ENCODE data around the gene TXNDC17. TPM values are rescaled to one million over a fixed set of nuclear protein-coding genes. Genes with fewer than 3 reads are reported as not detected.

Gene TXNDC17
- total and polyA plus RNA-seq, 9 of the 15 experiments (the other 6 are each of a cell fraction or from before 2014, with no cell fraction given): 108 to 759 (median 179) TPM

DNA sequence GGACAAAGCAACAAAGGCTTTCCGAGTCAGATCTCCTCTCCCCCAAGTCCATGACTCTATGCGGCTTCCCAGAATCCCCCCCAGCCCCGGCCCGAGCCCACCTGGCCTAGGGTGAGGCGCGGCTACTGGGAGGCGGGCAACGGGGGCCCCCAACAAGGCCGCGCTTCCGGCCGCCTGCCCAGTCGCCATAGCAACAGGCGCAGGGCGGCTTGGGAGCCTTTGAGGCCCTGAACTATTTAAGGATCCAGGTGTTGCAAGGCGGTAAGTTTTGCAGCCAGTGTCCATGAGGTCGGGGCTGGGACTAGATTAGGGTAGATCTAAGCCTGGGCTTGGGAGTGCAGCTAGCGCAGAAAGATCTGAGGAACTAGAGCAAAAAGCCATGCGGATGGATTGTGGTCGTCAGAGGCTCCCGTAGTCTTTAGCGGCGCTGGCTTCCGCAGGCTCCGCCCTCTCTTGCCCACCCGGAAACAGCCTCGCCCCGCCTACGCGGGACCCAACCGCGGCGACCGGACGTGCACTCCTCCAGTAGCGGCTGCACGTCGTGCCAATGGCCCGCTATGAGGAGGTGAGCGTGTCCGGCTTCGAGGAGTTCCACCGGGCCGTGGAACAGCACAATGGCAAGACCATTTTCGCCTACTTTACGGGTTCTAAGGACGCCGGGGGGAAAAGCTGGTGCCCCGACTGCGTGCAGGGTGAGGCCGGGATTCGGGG is at the start of gene TXNDC17, which contains the start of gene KIAA0753 (continued):
- TF ChIP-seq, protein P1, sequence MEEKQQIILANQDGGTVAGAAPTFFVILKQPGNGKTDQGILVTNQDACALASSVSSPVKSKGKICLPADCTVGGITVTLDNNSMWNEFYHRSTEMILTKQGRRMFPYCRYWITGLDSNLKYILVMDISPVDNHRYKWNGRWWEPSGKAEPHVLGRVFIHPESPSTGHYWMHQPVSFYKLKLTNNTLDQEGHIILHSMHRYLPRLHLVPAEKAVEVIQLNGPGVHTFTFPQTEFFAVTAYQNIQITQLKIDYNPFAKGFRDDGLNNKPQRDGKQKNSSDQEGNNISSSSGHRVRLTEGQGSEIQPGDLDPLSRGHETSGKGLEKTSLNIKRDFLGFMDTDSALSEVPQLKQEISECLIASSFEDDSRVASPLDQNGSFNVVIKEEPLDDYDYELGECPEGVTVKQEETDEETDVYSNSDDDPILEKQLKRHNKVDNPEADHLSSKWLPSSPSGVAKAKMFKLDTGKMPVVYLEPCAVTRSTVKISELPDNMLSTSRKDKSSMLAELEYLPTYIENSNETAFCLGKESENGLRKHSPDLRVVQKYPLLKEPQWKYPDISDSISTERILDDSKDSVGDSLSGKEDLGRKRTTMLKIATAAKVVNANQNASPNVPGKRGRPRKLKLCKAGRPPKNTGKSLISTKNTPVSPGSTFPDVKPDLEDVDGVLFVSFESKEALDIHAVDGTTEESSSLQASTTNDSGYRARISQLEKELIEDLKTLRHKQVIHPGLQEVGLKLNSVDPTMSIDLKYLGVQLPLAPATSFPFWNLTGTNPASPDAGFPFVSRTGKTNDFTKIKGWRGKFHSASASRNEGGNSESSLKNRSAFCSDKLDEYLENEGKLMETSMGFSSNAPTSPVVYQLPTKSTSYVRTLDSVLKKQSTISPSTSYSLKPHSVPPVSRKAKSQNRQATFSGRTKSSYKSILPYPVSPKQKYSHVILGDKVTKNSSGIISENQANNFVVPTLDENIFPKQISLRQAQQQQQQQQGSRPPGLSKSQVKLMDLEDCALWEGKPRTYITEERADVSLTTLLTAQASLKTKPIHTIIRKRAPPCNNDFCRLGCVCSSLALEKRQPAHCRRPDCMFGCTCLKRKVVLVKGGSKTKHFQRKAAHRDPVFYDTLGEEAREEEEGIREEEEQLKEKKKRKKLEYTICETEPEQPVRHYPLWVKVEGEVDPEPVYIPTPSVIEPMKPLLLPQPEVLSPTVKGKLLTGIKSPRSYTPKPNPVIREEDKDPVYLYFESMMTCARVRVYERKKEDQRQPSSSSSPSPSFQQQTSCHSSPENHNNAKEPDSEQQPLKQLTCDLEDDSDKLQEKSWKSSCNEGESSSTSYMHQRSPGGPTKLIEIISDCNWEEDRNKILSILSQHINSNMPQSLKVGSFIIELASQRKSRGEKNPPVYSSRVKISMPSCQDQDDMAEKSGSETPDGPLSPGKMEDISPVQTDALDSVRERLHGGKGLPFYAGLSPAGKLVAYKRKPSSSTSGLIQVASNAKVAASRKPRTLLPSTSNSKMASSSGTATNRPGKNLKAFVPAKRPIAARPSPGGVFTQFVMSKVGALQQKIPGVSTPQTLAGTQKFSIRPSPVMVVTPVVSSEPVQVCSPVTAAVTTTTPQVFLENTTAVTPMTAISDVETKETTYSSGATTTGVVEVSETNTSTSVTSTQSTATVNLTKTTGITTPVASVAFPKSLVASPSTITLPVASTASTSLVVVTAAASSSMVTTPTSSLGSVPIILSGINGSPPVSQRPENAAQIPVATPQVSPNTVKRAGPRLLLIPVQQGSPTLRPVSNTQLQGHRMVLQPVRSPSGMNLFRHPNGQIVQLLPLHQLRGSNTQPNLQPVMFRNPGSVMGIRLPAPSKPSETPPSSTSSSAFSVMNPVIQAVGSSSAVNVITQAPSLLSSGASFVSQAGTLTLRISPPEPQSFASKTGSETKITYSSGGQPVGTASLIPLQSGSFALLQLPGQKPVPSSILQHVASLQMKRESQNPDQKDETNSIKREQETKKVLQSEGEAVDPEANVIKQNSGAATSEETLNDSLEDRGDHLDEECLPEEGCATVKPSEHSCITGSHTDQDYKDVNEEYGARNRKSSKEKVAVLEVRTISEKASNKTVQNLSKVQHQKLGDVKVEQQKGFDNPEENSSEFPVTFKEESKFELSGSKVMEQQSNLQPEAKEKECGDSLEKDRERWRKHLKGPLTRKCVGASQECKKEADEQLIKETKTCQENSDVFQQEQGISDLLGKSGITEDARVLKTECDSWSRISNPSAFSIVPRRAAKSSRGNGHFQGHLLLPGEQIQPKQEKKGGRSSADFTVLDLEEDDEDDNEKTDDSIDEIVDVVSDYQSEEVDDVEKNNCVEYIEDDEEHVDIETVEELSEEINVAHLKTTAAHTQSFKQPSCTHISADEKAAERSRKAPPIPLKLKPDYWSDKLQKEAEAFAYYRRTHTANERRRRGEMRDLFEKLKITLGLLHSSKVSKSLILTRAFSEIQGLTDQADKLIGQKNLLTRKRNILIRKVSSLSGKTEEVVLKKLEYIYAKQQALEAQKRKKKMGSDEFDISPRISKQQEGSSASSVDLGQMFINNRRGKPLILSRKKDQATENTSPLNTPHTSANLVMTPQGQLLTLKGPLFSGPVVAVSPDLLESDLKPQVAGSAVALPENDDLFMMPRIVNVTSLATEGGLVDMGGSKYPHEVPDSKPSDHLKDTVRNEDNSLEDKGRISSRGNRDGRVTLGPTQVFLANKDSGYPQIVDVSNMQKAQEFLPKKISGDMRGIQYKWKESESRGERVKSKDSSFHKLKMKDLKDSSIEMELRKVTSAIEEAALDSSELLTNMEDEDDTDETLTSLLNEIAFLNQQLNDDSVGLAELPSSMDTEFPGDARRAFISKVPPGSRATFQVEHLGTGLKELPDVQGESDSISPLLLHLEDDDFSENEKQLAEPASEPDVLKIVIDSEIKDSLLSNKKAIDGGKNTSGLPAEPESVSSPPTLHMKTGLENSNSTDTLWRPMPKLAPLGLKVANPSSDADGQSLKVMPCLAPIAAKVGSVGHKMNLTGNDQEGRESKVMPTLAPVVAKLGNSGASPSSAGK (IDR thresholded peaks at IDR 0.05): peak; percentile 58
- TF ChIP-seq, protein P2, sequence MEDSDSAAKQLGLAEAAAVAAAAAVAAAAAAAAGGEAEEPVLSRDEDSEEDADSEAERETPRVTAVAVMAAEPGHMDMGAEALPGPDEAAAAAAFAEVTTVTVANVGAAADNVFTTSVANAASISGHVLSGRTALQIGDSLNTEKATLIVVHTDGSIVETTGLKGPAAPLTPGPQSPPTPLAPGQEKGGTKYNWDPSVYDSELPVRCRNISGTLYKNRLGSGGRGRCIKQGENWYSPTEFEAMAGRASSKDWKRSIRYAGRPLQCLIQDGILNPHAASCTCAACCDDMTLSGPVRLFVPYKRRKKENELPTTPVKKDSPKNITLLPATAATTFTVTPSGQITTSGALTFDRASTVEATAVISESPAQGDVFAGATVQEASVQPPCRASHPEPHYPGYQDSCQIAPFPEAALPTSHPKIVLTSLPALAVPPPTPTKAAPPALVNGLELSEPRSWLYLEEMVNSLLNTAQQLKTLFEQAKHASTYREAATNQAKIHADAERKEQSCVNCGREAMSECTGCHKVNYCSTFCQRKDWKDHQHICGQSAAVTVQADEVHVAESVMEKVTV (CRISPR knock-in tag; IDR thresholded peaks at IDR 0.05): no peak
- no peak for TF ChIP-seq ZFP36 (IDR thresholded peaks at IDR 0.05; ENCODE audit: low read depth, low read length, partially characterized antibody)
- no peak for TF ChIP-seq TBL1XR1 (IDR thresholded peaks at IDR 0.05; ENCODE audit: low read length in 2 of 2)
- TF ChIP-seq ZNF263 (CRISPR knock-in tag; IDR thresholded peaks at IDR 0.05; ENCODE audit: borderline replicate concordance): no peak
- TF ChIP-seq, protein P3, sequence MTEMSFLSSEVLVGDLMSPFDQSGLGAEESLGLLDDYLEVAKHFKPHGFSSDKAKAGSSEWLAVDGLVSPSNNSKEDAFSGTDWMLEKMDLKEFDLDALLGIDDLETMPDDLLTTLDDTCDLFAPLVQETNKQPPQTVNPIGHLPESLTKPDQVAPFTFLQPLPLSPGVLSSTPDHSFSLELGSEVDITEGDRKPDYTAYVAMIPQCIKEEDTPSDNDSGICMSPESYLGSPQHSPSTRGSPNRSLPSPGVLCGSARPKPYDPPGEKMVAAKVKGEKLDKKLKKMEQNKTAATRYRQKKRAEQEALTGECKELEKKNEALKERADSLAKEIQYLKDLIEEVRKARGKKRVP (CRISPR knock-in tag; IDR thresholded peaks at IDR 0.05): no peak
- TF ChIP-seq, protein P4, sequence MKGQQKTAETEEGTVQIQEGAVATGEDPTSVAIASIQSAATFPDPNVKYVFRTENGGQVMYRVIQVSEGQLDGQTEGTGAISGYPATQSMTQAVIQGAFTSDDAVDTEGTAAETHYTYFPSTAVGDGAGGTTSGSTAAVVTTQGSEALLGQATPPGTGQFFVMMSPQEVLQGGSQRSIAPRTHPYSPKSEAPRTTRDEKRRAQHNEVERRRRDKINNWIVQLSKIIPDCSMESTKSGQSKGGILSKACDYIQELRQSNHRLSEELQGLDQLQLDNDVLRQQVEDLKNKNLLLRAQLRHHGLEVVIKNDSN (CRISPR knock-in tag; IDR thresholded peaks at IDR 0.05): no peak
- TF ChIP-seq ZNF3 (CRISPR knock-in tag; IDR thresholded peaks at IDR 0.05): no peak
- TF ChIP-seq ATF7 (IDR thresholded peaks at IDR 0.05): peak; percentile 37; the same call in 1 of the 2 replicates
- TF ChIP-seq TAF15 (IDR thresholded peaks at IDR 0.05; ENCODE audit: low read depth, low read length): no peak

All from K562 (cell line).